ENCODE data around the gene C2CD5. TPM values are rescaled to one million over a fixed set of nuclear protein-coding genes. Genes with fewer than 3 reads are reported as not detected.
"Not testable (repeated sequence)": the region's sequence is repeated elsewhere in the genome, so short reads cannot be mapped to it uniquely, and the experiment has no call there.

Gene C2CD5
- total RNA-seq, 8 experiments from 2014 or later = 25.4 to 54.0 (median 34.0) TPM

- 50 to 100% (median 92%) methylated on average over 1 of the region's 1 CpG for WGBS, 10 experiments
Measured at GRCh38 chr12:22491034-22491433, 53.3 kb downstream of the C2CD5 start.

GRCh38 chr12:22488478-22488877 lies 55.9 kb downstream of the C2CD5 start:
- 89 to 100% (median 95%) methylated on average over 1 to 3 of the region's 3 CpGs for WGBS, 10 experiments
- Histone ChIP-seq H3K4me3 (no peak overlapping the region), H3K27ac (no peak overlapping the region), H3K4me1 (replicated peaks in 1 of 2) (no peaks in the 10 kb centered on the region)
- peak in 2 of 8 experiments; percentile 65 to 82 for ATAC-seq (replicated peaks in 6 of 8)
- in situ Hi-C loops (cut with MboI; ENCODE audit: low pct_unique_long_range_greater_than_20kb in 2 of 9, low sequenced_read_pairs in 9 of 9, unreplicated experiment in 9 of 9) = no loop called here

More at GRCh38 chr12:22491034-22491433, 53.3 kb downstream of the C2CD5 start:
- ATAC-seq (replicated peaks in 6 of 8) = no peak
- in situ Hi-C loops (cut with MboI; ENCODE audit: low pct_unique_long_range_greater_than_20kb in 2 of 9, low sequenced_read_pairs in 9 of 9, unreplicated experiment in 9 of 9) = no loop called here
- no peak overlapping the region for H3K4me3 ChIP-seq
- no peak overlapping the region for H3K27ac ChIP-seq
- no peaks in the 10 kb centered on the region for H3K4me1 ChIP-seq (replicated peaks in 1 of 2)

- in situ Hi-C loops (cut with MboI; ENCODE audit: low pct_unique_long_range_greater_than_20kb in 2 of 9, low sequenced_read_pairs in 9 of 9, unreplicated experiment in 9 of 9); H3K27ac ChIP-seq; ATAC-seq (replicated peaks in 6 of 8); H3K4me1 ChIP-seq (replicated peaks in 1 of 2); H3K4me3 ChIP-seq: not testable (repeated sequence)
- WGBS, 10 experiments = no CpG with 5 or more reads among the region's 3 CpGs
Measured at GRCh38 chr12:22487683-22488082, 56.7 kb downstream of the C2CD5 start.

- 88 to 100% (median 95%) methylated on average over 1 to 5 of the region's 5 CpGs for WGBS, 10 experiments
- H3K4me1 ChIP-seq (replicated peaks in 1 of 2) = no peaks in the 10 kb centered on the region
- ATAC-seq (replicated peaks in 6 of 8) = no peak
- in situ Hi-C loops (cut with MboI; ENCODE audit: low pct_unique_long_range_greater_than_20kb in 2 of 9, low sequenced_read_pairs in 9 of 9, unreplicated experiment in 9 of 9) = no loop called here
- no peak overlapping the region for H3K27ac ChIP-seq
- H3K4me3 ChIP-seq = no peak overlapping the region
Measured at GRCh38 chr12:22481547-22482104, 62.7 kb downstream of the C2CD5 start.

- 78 to 100% (median 92%) methylated on average over 1 to 7 of the region's 7 CpGs for WGBS, 10 experiments
Measured at GRCh38 chr12:22480814-22481213, 63.5 kb downstream of the C2CD5 start.

GRCh38 chr12:22480016-22480415 lies 64.3 kb downstream of the C2CD5 start:
- Histone ChIP-seq H3K4me1 (replicated peaks in 1 of 2) (no peaks in the 10 kb centered on the region), H3K4me3 (no peak overlapping the region), H3K27ac (no peak overlapping the region)
- in situ Hi-C loops (cut with MboI; ENCODE audit: low pct_unique_long_range_greater_than_20kb in 2 of 9, low sequenced_read_pairs in 9 of 9, unreplicated experiment in 9 of 9) = no loop called here
- WGBS, 10 experiments = 80 to 100% (median 94%) methylated on average over 1 to 3 of the region's 3 CpGs; no CpG with 5 or more reads in 1 of the 10 experiments
- ATAC-seq (replicated peaks in 6 of 8) = no peak

More at GRCh38 chr12:22480814-22481213, 63.5 kb downstream of the C2CD5 start:
- H3K4me1 ChIP-seq (replicated peaks in 1 of 2); in situ Hi-C loops (cut with MboI; ENCODE audit: low pct_unique_long_range_greater_than_20kb in 2 of 9, low sequenced_read_pairs in 9 of 9, unreplicated experiment in 9 of 9); ATAC-seq (replicated peaks in 6 of 8); H3K4me3 ChIP-seq; H3K27ac ChIP-seq: not testable (repeated sequence)

- WGBS, 10 experiments = 43 to 100% (median 94%) methylated on average over 1 to 2 of the region's 2 CpGs; no CpG with 5 or more reads in 2 of the 10 experiments
- no peak for ATAC-seq (replicated peaks in 6 of 8)
- Histone ChIP-seq H3K27ac (no peak overlapping the region), H3K4me3 (no peak overlapping the region), H3K4me1 (replicated peaks in 1 of 2) (no peaks in the 10 kb centered on the region)
- in situ Hi-C loops (cut with MboI; ENCODE audit: low pct_unique_long_range_greater_than_20kb in 2 of 9, low sequenced_read_pairs in 9 of 9, unreplicated experiment in 9 of 9) = no loop called here
Measured at GRCh38 chr12:22477894-22478287, 66.5 kb downstream of the C2CD5 start.

- ATAC-seq (replicated peaks in 6 of 8) = peak in 3 of 8 experiments; percentile 51 to 92 (median 87)
- Histone ChIP-seq H3K4me3 (no peak overlapping the region), H3K4me1 (replicated peaks in 1 of 2) (no peaks in the 10 kb centered on the region), H3K27ac (no peak overlapping the region)
- in situ Hi-C loops (cut with MboI; ENCODE audit: low pct_unique_long_range_greater_than_20kb in 2 of 9, low sequenced_read_pairs in 9 of 9, unreplicated experiment in 9 of 9) = no loop called here
- WGBS, 10 experiments = 25 to 100% (median 77%) methylated on average over 1 to 4 of the region's 4 CpGs
Measured at GRCh38 chr12:22477166-22477893, 67.0 kb downstream of the C2CD5 start.

- no peaks in the 10 kb centered on the region for H3K4me1 ChIP-seq (replicated peaks in 1 of 2)
- peak in 3 of 8 experiments; percentile 54 to 88 (median 70) for ATAC-seq (replicated peaks in 6 of 8)
Measured at GRCh38 chr12:22476133-22476532, 68.2 kb downstream of the C2CD5 start.

GRCh38 chr12:22474970-22475720 lies 69.2 kb downstream of the C2CD5 start:
- no peak overlapping the region for H3K4me3 ChIP-seq
- no peaks in the 10 kb centered on the region for H3K4me1 ChIP-seq (replicated peaks in 1 of 2)
- ATAC-seq (replicated peaks in 6 of 8) = peak in 1 of 8 experiments; percentile 32
- 77 to 100% (median 93%) methylated on average over 3 to 5 of the region's 5 CpGs for WGBS, 10 experiments
- H3K27ac ChIP-seq = no peak overlapping the region
- in situ Hi-C loops (cut with MboI; ENCODE audit: low pct_unique_long_range_greater_than_20kb in 2 of 9, low sequenced_read_pairs in 9 of 9, unreplicated experiment in 9 of 9) = loop anchor here in 1 of 9 experiments (25.0 kb wide), 1 partner anchor 763 kb away; no protein-coding TSS in a partner anchor

More at GRCh38 chr12:22476133-22476532, 68.2 kb downstream of the C2CD5 start:
- Histone ChIP-seq H3K27ac (no peak overlapping the region), H3K4me3 (no peak overlapping the region)
- in situ Hi-C loops (cut with MboI; ENCODE audit: low pct_unique_long_range_greater_than_20kb in 2 of 9, low sequenced_read_pairs in 9 of 9, unreplicated experiment in 9 of 9) = no loop called here

- H3K27ac ChIP-seq = no peak overlapping the region
- 86 to 100% (median 92%) methylated on average over 1 to 5 of the region's 5 CpGs; no CpG with 5 or more reads in 3 of the 10 experiments for WGBS, 10 experiments
Measured at GRCh38 chr12:22473212-22473611, 71.1 kb downstream of the C2CD5 start.

GRCh38 chr12:22467190-22467589 lies 77.2 kb downstream of the C2CD5 start:
- in situ Hi-C loops (cut with MboI; ENCODE audit: low pct_unique_long_range_greater_than_20kb in 2 of 9, low sequenced_read_pairs in 9 of 9, unreplicated experiment in 9 of 9) = loop anchor here in 1 of 9 experiments (25.0 kb wide), 1 partner anchor 755 kb away; no protein-coding TSS in a partner anchor
- Histone ChIP-seq H3K4me3 (no peak overlapping the region), H3K4me1 (replicated peaks in 1 of 2) (no peaks in the 10 kb centered on the region), H3K27ac (no peak overlapping the region)
- 29 to 94% (median 68%) methylated on average over 1 to 10 of the region's 10 CpGs for WGBS, 10 experiments
- ATAC-seq (replicated peaks in 6 of 8) = peak in 3 of 8 experiments; percentile 21 to 39 (median 29)

More at GRCh38 chr12:22473212-22473611, 71.1 kb downstream of the C2CD5 start:
- Histone ChIP-seq H3K4me1 (replicated peaks in 1 of 2) (no peaks in the 10 kb centered on the region), H3K4me3 (no peak overlapping the region)
- in situ Hi-C loops (cut with MboI; ENCODE audit: low pct_unique_long_range_greater_than_20kb in 2 of 9, low sequenced_read_pairs in 9 of 9, unreplicated experiment in 9 of 9) = loop anchor here in 1 of 9 experiments (25.0 kb wide), 1 partner anchor 761 kb away; no protein-coding TSS in a partner anchor
- no peak for ATAC-seq (replicated peaks in 6 of 8)

- Histone ChIP-seq H3K4me3 (no peak overlapping the region), H3K27ac (no peak overlapping the region), H3K4me1 (replicated peaks in 1 of 2) (peaks cover 4 to 8% of the 10 kb centered on the region in 2 donors)
- in situ Hi-C loops (cut with MboI; ENCODE audit: low pct_unique_long_range_greater_than_20kb in 2 of 9, low sequenced_read_pairs in 9 of 9, unreplicated experiment in 9 of 9) = loop anchor here in 1 of 9 experiments (25.0 kb wide), 1 partner anchor 751 kb away; no protein-coding TSS in a partner anchor
- ATAC-seq (replicated peaks in 6 of 8) = no peak
- WGBS, 10 experiments = 80 to 100% (median 100%) methylated on average over 1 to 2 of the region's 2 CpGs; no CpG with 5 or more reads in 3 of the 10 experiments
Measured at GRCh38 chr12:22463306-22463705, 81.0 kb downstream of the C2CD5 start.

All from motor neuron (in vitro differentiated cells).